ENCODE data around the gene ESR1.

DNA sequence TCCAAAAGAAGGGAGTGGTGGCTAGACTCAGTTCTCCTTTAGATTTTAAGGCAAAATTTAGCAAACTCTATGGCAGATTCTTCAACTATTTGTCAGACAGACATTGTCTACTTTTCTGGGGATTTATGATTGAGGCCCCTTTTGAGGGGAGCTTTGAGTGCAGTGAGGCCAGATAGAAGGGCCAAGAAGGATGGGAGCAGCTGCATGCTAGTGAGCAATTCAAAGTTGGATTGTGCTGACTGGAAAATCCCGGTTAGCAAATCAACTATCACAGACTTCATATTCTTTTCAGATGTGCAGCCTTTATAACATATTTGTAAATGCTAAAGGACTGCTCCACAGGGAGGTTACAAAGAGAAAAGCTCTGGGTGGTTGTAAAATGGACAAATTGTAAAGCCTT lies 35.0 kb upstream of the ESR1 start:
- TF ChIP-seq POLR2A (IDR thresholded peaks at IDR 0.05) (no peak), POLR2AphosphoS5 (IDR thresholded peaks at IDR 0.05) (no peak)
- TF ChIP-seq, protein P1, sequence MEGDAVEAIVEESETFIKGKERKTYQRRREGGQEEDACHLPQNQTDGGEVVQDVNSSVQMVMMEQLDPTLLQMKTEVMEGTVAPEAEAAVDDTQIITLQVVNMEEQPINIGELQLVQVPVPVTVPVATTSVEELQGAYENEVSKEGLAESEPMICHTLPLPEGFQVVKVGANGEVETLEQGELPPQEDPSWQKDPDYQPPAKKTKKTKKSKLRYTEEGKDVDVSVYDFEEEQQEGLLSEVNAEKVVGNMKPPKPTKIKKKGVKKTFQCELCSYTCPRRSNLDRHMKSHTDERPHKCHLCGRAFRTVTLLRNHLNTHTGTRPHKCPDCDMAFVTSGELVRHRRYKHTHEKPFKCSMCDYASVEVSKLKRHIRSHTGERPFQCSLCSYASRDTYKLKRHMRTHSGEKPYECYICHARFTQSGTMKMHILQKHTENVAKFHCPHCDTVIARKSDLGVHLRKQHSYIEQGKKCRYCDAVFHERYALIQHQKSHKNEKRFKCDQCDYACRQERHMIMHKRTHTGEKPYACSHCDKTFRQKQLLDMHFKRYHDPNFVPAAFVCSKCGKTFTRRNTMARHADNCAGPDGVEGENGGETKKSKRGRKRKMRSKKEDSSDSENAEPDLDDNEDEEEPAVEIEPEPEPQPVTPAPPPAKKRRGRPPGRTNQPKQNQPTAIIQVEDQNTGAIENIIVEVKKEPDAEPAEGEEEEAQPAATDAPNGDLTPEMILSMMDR (IDR thresholded peaks at IDR 0.05), result no peak

Data from breast epithelium (tissue), 3 donors.